ENCODE data around the gene IL15RA. TPM values are rescaled to one million over a fixed set of nuclear protein-coding genes. Genes with fewer than 3 reads are reported as not detected.
A peak's percentile ranks its signal among the peaks of the same experiment; 100 is the strongest.

The IL15RA gene
- total and polyA plus RNA-seq, 9 donors, result 0.96 to 4.9 (median 1.5) TPM

- no peaks in the 10 kb centered on the region for H3K36me3 ChIP-seq (ENCODE audit: control insufficient read depth, insufficient read depth, low read length)
- no peak overlapping the region for H3K4me3 ChIP-seq (ENCODE audit: low read length)
- WGBS (ENCODE audit: insufficient coverage), result 91% methylated on average over 3 of the region's 8 CpGs
- no peaks in the 10 kb centered on the region for H3K4me1 ChIP-seq (ENCODE audit: control insufficient read depth, insufficient read depth, low read length)
- peak overlapping the region; percentile 42 for H3K27ac ChIP-seq (ENCODE audit: low read length)
- H3K27me3 ChIP-seq (ENCODE audit: control insufficient read depth, insufficient read depth, low read length), result peaks cover 2% of the 10 kb centered on the region
- no peak for DNase-seq
- no peaks in the 10 kb centered on the region for H3K9me3 ChIP-seq (replicated peaks; ENCODE audit: control insufficient read depth, low read depth, low read length)
Measured at GRCh38 chr10:6017781-6018354, 40.5 kb upstream of the IL15RA start.

- H3K4me3 ChIP-seq (ENCODE audit: low read length), result no peak overlapping the region
- peak; percentile 53 for DNase-seq
- H3K9me3 ChIP-seq (replicated peaks; ENCODE audit: control insufficient read depth, low read depth, low read length), result no peaks in the 10 kb centered on the region
- no peak overlapping the region for H3K27ac ChIP-seq (ENCODE audit: low read length)
- 0% methylated on average over 1 of the region's 6 CpGs for WGBS (ENCODE audit: insufficient coverage)
- no peaks in the 10 kb centered on the region for H3K4me1 ChIP-seq (ENCODE audit: control insufficient read depth, insufficient read depth, low read length)
- H3K27me3 ChIP-seq (ENCODE audit: control insufficient read depth, insufficient read depth, low read length), result no peaks in the 10 kb centered on the region
- no peaks in the 10 kb centered on the region for H3K36me3 ChIP-seq (ENCODE audit: control insufficient read depth, insufficient read depth, low read length)
Measured at GRCh38 chr10:6014241-6014761, 37.0 kb upstream of the IL15RA start.

DNA sequence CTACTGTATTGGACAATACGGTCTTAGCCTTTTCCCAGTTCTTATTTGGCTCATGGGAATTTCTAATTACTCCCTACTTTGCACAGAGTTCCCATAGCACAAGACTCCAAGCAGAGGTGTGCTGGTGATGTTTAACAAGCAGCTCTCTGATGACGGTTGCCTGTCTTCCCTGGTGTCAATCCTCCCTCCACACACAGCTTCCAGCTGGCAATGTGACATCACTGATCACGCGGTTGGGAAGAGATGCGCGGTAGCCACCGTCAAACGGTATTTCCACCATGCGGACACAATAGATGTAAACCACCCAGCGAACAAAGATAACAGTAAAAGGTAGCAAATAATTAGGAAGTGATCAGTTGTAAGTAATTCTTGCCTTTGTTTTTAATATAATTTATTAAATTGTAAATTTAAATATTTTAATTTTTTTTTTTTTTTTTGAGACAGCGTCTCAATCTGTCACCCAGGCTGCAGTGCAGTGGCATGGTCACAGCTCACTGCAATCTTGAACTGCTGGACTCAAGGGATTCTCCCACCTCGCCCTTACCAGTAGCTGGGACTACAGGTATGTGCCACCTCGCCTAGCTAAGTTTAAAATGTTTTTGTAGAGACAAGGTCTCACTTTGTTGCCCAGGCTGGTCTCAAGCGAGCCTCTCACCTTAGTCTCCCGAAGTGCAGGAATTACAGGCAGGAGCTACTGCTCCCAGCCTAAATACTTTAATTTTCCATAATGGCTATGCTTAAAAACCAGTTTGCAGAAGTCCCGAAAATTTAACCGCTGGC, 36.3 kb upstream of the IL15RA start:
- Histone ChIP-seq H3K4me3 (ENCODE audit: low read length) (no peak overlapping the region), H3K4me1 (ENCODE audit: control insufficient read depth, insufficient read depth, low read length) (no peaks in the 10 kb centered on the region), H3K9me3 (replicated peaks; ENCODE audit: control insufficient read depth, low read depth, low read length) (no peaks in the 10 kb centered on the region), H3K36me3 (ENCODE audit: control insufficient read depth, insufficient read depth, low read length) (no peaks in the 10 kb centered on the region), H3K27ac (ENCODE audit: low read length) (no peak overlapping the region), H3K27me3 (ENCODE audit: control insufficient read depth, insufficient read depth, low read length) (no peaks in the 10 kb centered on the region)
- WGBS (ENCODE audit: insufficient coverage), result 70% methylated on average over 4 of the region's 17 CpGs
- no peak for DNase-seq

DNA sequence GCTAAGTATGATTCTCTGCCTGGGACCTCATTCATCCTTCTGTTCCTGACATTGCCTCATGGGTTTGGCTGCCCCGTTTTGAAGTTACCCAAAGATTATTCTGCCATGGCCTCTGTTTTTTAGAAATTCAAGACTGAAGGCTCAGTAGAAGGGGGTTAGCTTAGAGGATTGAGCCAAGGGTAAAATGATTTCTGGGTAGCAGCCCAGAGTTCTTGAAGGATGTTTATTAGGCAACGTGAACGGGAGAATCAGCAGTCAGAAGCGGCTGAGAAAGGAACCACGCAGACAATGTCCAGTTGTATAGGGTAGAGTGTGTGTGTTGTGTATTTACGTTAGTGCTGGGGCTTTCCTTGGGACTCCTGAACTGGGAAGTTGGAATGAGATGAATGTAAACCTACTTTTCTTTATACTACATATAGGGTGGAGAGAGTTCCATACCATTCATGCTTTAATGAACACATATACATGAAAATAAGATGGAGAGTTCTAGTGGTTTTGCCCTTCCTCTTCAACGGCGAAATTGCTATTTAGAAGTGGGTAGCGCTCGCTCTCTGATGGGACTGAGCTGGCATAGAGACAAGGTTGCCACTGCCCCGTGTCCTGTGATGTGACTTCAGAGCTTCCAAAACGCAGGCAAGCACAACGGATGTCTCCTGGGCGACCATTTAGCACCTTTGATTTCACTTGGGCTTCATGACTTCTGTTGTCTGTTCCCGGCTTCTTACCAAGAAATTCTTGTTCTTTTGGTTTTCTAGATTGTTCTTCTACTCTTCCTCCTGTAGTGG, 35.0 kb upstream of the IL15RA start:
- no peaks in the 10 kb centered on the region for H3K27me3 ChIP-seq (ENCODE audit: control insufficient read depth, insufficient read depth, low read length)
- H3K9me3 ChIP-seq (replicated peaks; ENCODE audit: control insufficient read depth, low read depth, low read length), result peaks cover 3% of the 10 kb centered on the region
- WGBS (ENCODE audit: insufficient coverage), result 79% methylated on average over 9 of the region's 15 CpGs

DNA sequence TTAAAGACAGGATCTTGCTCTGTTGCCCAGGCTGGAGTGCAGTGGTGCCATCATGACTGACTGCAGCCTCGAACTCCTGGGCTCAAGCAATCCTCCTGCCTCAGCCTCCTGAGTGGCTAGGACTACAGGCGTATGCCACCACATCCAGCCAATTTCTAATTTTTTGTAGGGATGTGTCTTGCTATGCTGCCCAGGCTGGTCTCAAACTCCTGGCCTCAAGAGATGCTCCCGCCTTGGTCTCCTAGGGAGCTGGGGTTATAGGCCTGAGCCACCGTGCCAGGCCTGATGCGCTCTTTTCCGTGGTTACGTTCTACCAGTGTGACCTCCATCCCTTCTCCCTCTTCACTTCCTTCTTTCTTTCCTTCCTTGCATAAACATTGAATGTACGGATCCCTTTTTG, 34.2 kb upstream of the IL15RA start:
- Histone ChIP-seq H3K4me1 (ENCODE audit: control insufficient read depth, insufficient read depth, low read length) (no peaks in the 10 kb centered on the region), H3K9me3 (replicated peaks; ENCODE audit: control insufficient read depth, low read depth, low read length) (peaks cover 6% of the 10 kb centered on the region), H3K27ac (ENCODE audit: low read length) (no peak overlapping the region), H3K27me3 (ENCODE audit: control insufficient read depth, insufficient read depth, low read length) (no peaks in the 10 kb centered on the region), H3K4me3 (ENCODE audit: low read length) (no peak overlapping the region), H3K36me3 (ENCODE audit: control insufficient read depth, insufficient read depth, low read length) (no peaks in the 10 kb centered on the region)
- WGBS (ENCODE audit: insufficient coverage), result 95% methylated on average over 6 of the region's 8 CpGs
- DNase-seq, result no peak

More for the DNA sequence above, 35.0 kb upstream of the IL15RA start:
- Histone ChIP-seq H3K36me3 (ENCODE audit: control insufficient read depth, insufficient read depth, low read length) (no peaks in the 10 kb centered on the region), H3K27ac (ENCODE audit: low read length) (no peak overlapping the region), H3K4me1 (ENCODE audit: control insufficient read depth, insufficient read depth, low read length) (no peaks in the 10 kb centered on the region), H3K4me3 (ENCODE audit: low read length) (no peak overlapping the region)
- DNase-seq, result no peak

DNA sequence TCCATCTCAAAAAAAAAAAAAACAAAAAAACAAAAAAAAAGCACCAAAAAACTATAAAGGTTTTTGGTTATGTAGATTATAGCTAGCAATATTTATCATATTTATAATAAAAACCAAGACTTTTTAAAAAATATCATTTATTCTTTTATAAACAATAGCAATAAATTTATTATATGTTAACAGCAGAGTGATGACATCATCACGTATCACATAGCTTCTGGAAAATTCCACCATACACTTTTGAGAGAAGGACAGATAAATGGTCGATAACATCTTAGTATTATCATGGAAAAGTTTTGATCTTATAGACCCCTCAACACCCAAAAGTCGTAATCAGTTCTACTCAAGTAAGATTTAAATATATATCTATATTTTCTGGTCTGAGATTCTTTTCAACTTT, 33.2 kb upstream of the IL15RA start:
- no peaks in the 10 kb centered on the region for H3K27me3 ChIP-seq (ENCODE audit: control insufficient read depth, insufficient read depth, low read length)
- peaks cover 6% of the 10 kb centered on the region for H3K9me3 ChIP-seq (replicated peaks; ENCODE audit: control insufficient read depth, low read depth, low read length)
- H3K4me1 ChIP-seq (ENCODE audit: control insufficient read depth, insufficient read depth, low read length), result no peaks in the 10 kb centered on the region
- no peak overlapping the region for H3K4me3 ChIP-seq (ENCODE audit: low read length)
- H3K27ac ChIP-seq (ENCODE audit: low read length), result no peak overlapping the region
- no peaks in the 10 kb centered on the region for H3K36me3 ChIP-seq (ENCODE audit: control insufficient read depth, insufficient read depth, low read length)
- no peak for DNase-seq
- no CpG with 5 or more reads among the region's 3 CpGs for WGBS (ENCODE audit: insufficient coverage)

GRCh38 chr10:6009961-6010360, 32.6 kb upstream of the IL15RA start:
- Histone ChIP-seq H3K4me1 (ENCODE audit: control insufficient read depth, insufficient read depth, low read length) (no peaks in the 10 kb centered on the region), H3K27me3 (ENCODE audit: control insufficient read depth, insufficient read depth, low read length) (peaks cover 1% of the 10 kb centered on the region), H3K4me3 (ENCODE audit: low read length) (no peak overlapping the region), H3K27ac (ENCODE audit: low read length) (no peak overlapping the region), H3K36me3 (ENCODE audit: control insufficient read depth, insufficient read depth, low read length) (no peaks in the 10 kb centered on the region), H3K9me3 (replicated peaks; ENCODE audit: control insufficient read depth, low read depth, low read length) (peaks cover 6% of the 10 kb centered on the region)
- no peak for DNase-seq
- 80% methylated on average over 1 of the region's 4 CpGs for WGBS (ENCODE audit: insufficient coverage)

- H3K4me3 ChIP-seq (ENCODE audit: low read length), result no peak overlapping the region
- peaks cover 2% of the 10 kb centered on the region for H3K27me3 ChIP-seq (ENCODE audit: control insufficient read depth, insufficient read depth, low read length)
- H3K4me1 ChIP-seq (ENCODE audit: control insufficient read depth, insufficient read depth, low read length), result no peaks in the 10 kb centered on the region
- DNase-seq, result no peak
- H3K27ac ChIP-seq (ENCODE audit: low read length), result no peak overlapping the region
- peaks cover 6% of the 10 kb centered on the region for H3K9me3 ChIP-seq (replicated peaks; ENCODE audit: control insufficient read depth, low read depth, low read length)
- no peaks in the 10 kb centered on the region for H3K36me3 ChIP-seq (ENCODE audit: control insufficient read depth, insufficient read depth, low read length)
- WGBS (ENCODE audit: insufficient coverage), result no CpG with 5 or more reads among the region's 2 CpGs
Measured at GRCh38 chr10:6009150-6009549, 31.8 kb upstream of the IL15RA start.

GRCh38 chr10:6008497-6009142, 31.3 kb upstream of the IL15RA start:
- Histone ChIP-seq H3K4me1 (ENCODE audit: control insufficient read depth, insufficient read depth, low read length) (no peaks in the 10 kb centered on the region), H3K9me3 (replicated peaks; ENCODE audit: control insufficient read depth, low read depth, low read length) (peaks cover 6% of the 10 kb centered on the region), H3K27ac (ENCODE audit: low read length) (no peak overlapping the region), H3K27me3 (ENCODE audit: control insufficient read depth, insufficient read depth, low read length) (peaks cover 2% of the 10 kb centered on the region), H3K4me3 (ENCODE audit: low read length) (no peak overlapping the region), H3K36me3 (ENCODE audit: control insufficient read depth, insufficient read depth, low read length) (no peaks in the 10 kb centered on the region)
- DNase-seq, result no peak
- WGBS (ENCODE audit: insufficient coverage), result no CpG with 5 or more reads among the region's 5 CpGs

DNA sequence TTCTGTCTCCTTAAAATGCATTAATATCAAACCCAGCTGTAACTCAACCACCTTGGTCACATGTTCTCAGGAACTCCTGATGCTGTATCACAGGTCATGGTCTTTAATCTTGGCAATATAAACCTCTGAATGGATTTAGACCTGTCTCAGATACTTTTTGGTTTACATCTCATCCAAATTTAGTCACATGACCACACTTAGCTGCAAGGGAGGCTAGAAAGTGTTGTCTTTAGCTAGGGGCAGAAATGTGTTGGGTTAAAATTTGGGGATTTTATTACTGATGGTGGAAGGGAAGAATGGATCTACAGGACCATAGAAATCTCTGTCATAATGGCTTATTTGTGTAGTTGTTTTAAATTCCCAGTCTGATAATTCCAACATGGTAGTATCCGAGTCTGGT, 29.6 kb upstream of the IL15RA start:
- no peak overlapping the region for H3K27ac ChIP-seq (ENCODE audit: low read length)
- no CpG with 5 or more reads among the region's 1 CpG for WGBS (ENCODE audit: insufficient coverage)
- no peaks in the 10 kb centered on the region for H3K36me3 ChIP-seq (ENCODE audit: control insufficient read depth, insufficient read depth, low read length)
- H3K4me1 ChIP-seq (ENCODE audit: control insufficient read depth, insufficient read depth, low read length), result no peaks in the 10 kb centered on the region
- H3K27me3 ChIP-seq (ENCODE audit: control insufficient read depth, insufficient read depth, low read length), result peaks cover 2% of the 10 kb centered on the region
- no peak for DNase-seq
- H3K4me3 ChIP-seq (ENCODE audit: low read length), result no peak overlapping the region
- H3K9me3 ChIP-seq (replicated peaks; ENCODE audit: control insufficient read depth, low read depth, low read length), result peaks cover 6% of the 10 kb centered on the region
